ENCODE results near the gene NFE2L2.
"Not testable (repeated sequence)": the region's sequence is repeated elsewhere in the genome, so short reads cannot be mapped to it uniquely, and the experiment has no call there.

The NFE2L2 gene

GRCh38 chr2:177239932-177240630 lies 24.4 kb downstream of the NFE2L2 start:
- in situ Hi-C loops (cut with MboI; ENCODE audit: low sequenced_read_pairs): no loop called here

DNA sequence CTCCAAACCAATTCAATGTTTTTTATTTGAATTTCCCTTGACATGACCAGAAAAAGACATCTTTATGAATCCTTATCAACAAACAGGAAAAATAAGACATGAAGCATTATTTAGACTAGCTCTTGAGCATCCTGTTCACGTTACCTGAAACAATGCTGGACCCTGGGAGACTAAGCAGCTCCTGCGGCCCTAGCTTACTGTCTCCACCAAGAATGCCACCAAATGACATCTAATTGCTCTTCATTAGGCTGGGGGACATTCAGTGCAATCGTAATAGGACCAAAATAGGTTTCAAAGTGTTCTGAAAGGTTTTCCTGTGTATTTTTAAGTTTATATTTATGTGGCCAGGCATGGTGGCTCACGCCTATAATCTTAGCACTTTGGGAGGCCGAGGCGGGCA lies 25.5 kb downstream of the NFE2L2 start:
- in situ Hi-C loops (cut with MboI; ENCODE audit: low sequenced_read_pairs): no loop called here

- in situ Hi-C loops (cut with MboI; ENCODE audit: low sequenced_read_pairs): no loop called here
These were observed 26.6 kb downstream of the NFE2L2 start for GRCh38 chr2:177237932-177238331.

GRCh38 chr2:177235855-177236437 lies 28.6 kb downstream of the NFE2L2 start:
- in situ Hi-C loops (cut with MboI; ENCODE audit: low sequenced_read_pairs): no loop called here

DNA sequence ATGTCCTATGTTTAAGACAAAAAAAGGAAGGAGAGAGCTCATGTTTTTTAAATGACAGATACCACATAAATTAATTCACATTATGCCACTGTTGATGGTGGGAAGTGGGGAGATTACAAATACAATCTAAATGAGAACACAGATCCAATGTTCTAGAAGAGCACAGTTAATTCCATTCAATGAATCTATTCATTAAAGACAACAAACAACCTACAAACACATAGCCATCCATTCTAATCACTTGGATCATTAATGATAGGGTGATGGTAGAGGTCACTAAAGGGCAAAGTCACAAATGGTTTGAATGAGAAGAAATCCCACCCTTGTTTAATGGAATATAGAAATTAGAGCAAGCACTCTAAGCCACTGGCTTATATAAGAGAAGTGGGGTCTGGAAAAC lies 30.3 kb downstream of the NFE2L2 start:
- in situ Hi-C loops (cut with MboI; ENCODE audit: low sequenced_read_pairs): no loop called here

- in situ Hi-C loops (cut with MboI; ENCODE audit: low sequenced_read_pairs): no loop called here
These were observed 32.3 kb downstream of the NFE2L2 start for GRCh38 chr2:177232098-177232704.

DNA sequence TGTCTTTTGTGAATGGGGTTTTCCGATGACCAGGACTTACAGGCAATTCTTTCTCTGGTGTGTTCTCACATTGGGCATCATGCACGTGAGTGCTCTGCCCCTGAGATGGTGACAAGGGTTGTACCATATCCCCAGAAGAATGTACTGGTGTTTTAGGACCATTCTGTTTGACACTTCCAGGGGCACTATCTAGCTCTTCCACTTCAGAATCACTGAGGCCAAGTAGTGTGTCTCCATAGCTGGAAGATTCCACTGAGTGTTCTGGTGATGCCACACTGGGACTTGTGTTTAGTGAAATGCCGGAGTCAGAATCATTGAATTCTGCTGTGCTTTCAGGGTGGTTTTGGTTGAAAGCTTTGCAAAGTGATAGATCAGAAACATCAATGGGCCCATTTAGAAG lies 33.3 kb downstream of the NFE2L2 start:
- in situ Hi-C loops (cut with MboI; ENCODE audit: low sequenced_read_pairs): no loop called here

GRCh38 chr2:177229442-177230242 lies 34.9 kb downstream of the NFE2L2 start:
- in situ Hi-C loops (cut with MboI; ENCODE audit: low sequenced_read_pairs): no loop called here

GRCh38 chr2:177225965-177226360 lies 38.6 kb downstream of the NFE2L2 start:
- in situ Hi-C loops (cut with MboI; ENCODE audit: low sequenced_read_pairs): no loop called here

DNA sequence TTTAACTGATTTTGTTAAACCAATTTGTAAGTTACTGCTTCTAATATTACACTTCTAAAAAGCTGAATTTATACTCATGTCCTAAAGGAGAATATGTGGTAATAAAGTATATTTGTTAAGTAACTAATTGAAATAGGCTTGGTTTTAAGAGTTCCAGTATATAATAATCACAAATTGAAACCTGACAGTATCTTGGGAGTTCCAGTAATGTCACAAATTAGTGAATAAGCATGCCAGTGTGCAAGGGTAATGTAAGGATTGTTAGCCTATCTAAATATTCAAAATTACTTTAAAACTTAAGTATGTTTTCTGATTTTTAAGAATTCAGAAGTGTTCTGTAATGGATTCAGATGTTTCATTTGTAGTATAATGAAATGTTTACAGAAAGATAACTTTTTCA lies 41.1 kb downstream of the NFE2L2 start:
- in situ Hi-C loops (cut with MboI; ENCODE audit: low sequenced_read_pairs): not testable (repeated sequence)

GRCh38 chr2:177221970-177222369 lies 42.6 kb downstream of the NFE2L2 start:
- in situ Hi-C loops (cut with MboI; ENCODE audit: low sequenced_read_pairs): no loop called here

DNA sequence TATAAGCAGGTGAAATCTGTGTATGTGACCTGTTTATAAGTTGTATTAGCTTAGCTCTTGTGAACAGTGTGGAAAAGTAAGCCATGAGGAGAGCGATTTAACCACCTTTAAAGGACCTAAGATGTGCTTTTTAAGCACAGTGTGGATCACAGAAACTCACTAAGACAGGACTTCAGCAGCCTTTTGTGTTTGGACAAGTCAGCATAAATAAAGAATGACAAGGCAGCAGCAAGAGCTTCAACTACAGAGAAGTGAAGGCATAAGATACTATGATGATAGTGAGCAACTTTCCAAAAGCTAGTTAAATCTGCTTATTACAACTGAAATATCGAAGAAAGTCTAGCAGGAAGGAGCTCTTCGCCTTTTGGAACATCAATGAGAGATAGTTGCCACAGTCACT lies 43.0 kb downstream of the NFE2L2 start:
- in situ Hi-C loops (cut with MboI; ENCODE audit: low sequenced_read_pairs): no loop called here

DNA sequence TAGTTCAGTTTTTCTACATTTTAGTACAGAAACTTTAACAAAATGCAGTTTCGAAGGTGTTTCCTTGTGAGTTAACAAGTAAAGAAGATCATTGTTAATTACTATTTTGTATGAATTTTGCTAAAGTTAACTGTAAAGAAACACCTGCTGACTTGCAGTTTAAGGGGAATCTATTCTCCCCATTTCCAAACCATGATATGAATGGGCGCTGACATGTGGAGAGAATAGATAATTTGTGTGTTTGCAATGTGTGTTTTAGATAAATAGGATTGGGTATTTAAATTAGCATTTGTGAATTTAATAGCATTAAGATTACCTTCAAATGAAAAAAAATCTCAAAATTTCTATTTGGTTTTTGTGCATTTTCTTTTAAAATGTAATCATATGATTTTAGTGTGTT lies 44.7 kb downstream of the NFE2L2 start:
- in situ Hi-C loops (cut with MboI; ENCODE audit: low sequenced_read_pairs): not testable (repeated sequence)

GRCh38 chr2:177217247-177217843 lies 47.2 kb downstream of the NFE2L2 start:
- in situ Hi-C loops (cut with MboI; ENCODE audit: low sequenced_read_pairs): no loop called here

- in situ Hi-C loops (cut with MboI; ENCODE audit: low sequenced_read_pairs): no loop called here
These were observed 51.4 kb downstream of the NFE2L2 start for GRCh38 chr2:177212891-177213856.

- in situ Hi-C loops (cut with MboI; ENCODE audit: low sequenced_read_pairs): no loop called here
These were observed 52.2 kb downstream of the NFE2L2 start, which contains the start of gene HNRNPA3 for GRCh38 chr2:177212106-177212890. Gene HNRNPA3, plus strand, starts transcription at chr2:177212794. Its CDS starts 6 bp downstream, at chr2:177212800.

GRCh38 chr2:177211576-177212105 lies 52.9 kb downstream of the NFE2L2 start:
- in situ Hi-C loops (cut with MboI; ENCODE audit: low sequenced_read_pairs): no loop called here

- in situ Hi-C loops (cut with MboI; ENCODE audit: low sequenced_read_pairs): no loop called here
These were observed 53.4 kb downstream of the NFE2L2 start for GRCh38 chr2:177211169-177211568.

DNA sequence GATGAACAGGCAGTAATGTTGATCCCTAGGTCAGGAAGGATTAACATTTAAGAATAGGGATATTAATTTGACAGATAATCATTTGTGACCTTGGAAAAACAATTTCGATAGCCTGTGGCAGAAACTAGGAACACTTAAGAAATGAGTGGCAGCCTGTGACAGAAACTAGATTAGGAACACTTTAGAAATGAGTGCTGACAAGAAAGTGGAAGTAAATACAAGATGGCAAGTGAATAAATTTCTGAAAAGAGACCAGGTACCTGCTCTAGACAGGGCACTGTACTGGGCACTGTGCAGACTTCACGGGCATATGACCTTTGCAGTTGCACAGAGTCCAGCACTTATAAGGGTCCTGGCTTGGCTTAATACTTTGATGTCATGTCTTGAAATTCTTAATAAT lies 57.4 kb downstream of the NFE2L2 start:
- in situ Hi-C loops (cut with MboI; ENCODE audit: low sequenced_read_pairs): no loop called here
